Colonic mucosa (tissue), 4 donors: ENCODE results near the gene ANO2. TPM values are rescaled to one million over a fixed set of nuclear protein-coding genes. Genes with fewer than 3 reads are reported as not detected.

Source experiments
- DNase-seq: peaks from one replicate; pipeline ENCODE4 v3.0.0-alpha.2; 2020
- H3K27ac ChIP-seq: fragments of 200-600 bp; one replicate; pipeline ENCODE4 v1.8.0; 2021
- H3K27me3 ChIP-seq: fragments of 200-600 bp; one replicate; pipeline ENCODE4 v1.8.0; 2021
- H3K36me3 ChIP-seq: fragments of 200-600 bp; one replicate; pipeline ENCODE4 v1.8.0; 2021
- H3K4me1 ChIP-seq: fragments of 200-600 bp; one replicate; pipeline ENCODE4 v1.8.0; 2021; ENCODE audit warnings: mild to moderate bottlenecking
- H3K4me3 ChIP-seq: fragments of 200-600 bp; one replicate; pipeline ENCODE4 v1.8.0; 2021
- H3K9ac ChIP-seq, 2 donors: one replicate each; pipeline ENCODE4 v1.7.0; 2013; ENCODE audit warnings: control low read depth in 2 of 2, low read depth in 2 of 2, low read length in 2 of 2
- H3K9me3 ChIP-seq: fragments of 200-600 bp; one replicate; pipeline ENCODE4 v1.8.0; 2021
- intact Hi-C: fragments of 100-400 bp; cut with DNase I; formaldehyde crosslinking; loops from one replicate; pipeline ENCODE4 v1.14.1; 2022
- total RNA-seq, 2 donors: library from RNA; stranded (reverse); fragmentation: NEBNext Ultra II Directional in 1 of 2; extraction: Animal tissue kit (Norgen Biotek cat#: 25700) in 1 of 2; gene quantifications; one replicate each; pipeline ENCODE4 v1.2.1, GENCODE V29; 2021
- TF ChIP-seq, protein P1 (sequence below): fragments of 200-600 bp; IDR thresholded peaks from one replicate; pipeline ENCODE4 v1.8.0; 2022; ENCODE audit warnings: antibody characterized with exemption, mild to moderate bottlenecking
- donor health status: healthy.
- donor health status: DM: no; HTN: no; CAD: no.
- donor health status: DM: no; HTN: no; CAD: no.

Gene ANO2
- total RNA-seq, 2 donors from 2014 or later = 1.1 to 2.2 TPM

DNA sequence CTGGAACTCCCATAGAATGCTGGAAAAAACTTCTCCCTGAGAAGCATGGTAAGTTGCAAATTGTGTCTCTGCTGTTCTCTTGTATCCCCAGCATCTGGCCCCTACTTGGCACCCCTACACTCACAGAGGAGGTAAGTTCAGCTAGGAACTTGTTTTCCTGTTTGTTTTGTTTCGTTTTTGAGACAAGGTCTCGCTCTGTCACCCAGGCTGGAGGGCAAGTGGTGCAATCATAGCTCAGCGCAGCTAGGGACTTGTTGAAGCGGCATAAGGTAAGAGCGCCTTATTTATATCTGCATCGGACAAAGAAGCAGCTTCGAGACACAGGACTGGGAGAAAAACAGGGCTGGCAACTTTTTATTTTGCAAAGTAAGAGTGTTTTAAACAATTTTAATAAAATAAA, 18.5 kb upstream of the ANO2 start:
- H3K9ac ChIP-seq = no peak overlapping the region
- DNase-seq = peak; percentile 1
- no peaks in the 10 kb centered on the region for H3K36me3 ChIP-seq
- no peaks in the 10 kb centered on the region for H3K9me3 ChIP-seq
- intact Hi-C loops = no loop called here
- TF ChIP-seq, protein P1, sequence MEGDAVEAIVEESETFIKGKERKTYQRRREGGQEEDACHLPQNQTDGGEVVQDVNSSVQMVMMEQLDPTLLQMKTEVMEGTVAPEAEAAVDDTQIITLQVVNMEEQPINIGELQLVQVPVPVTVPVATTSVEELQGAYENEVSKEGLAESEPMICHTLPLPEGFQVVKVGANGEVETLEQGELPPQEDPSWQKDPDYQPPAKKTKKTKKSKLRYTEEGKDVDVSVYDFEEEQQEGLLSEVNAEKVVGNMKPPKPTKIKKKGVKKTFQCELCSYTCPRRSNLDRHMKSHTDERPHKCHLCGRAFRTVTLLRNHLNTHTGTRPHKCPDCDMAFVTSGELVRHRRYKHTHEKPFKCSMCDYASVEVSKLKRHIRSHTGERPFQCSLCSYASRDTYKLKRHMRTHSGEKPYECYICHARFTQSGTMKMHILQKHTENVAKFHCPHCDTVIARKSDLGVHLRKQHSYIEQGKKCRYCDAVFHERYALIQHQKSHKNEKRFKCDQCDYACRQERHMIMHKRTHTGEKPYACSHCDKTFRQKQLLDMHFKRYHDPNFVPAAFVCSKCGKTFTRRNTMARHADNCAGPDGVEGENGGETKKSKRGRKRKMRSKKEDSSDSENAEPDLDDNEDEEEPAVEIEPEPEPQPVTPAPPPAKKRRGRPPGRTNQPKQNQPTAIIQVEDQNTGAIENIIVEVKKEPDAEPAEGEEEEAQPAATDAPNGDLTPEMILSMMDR = no peak
- no peak overlapping the region for H3K4me3 ChIP-seq
- no peaks in the 10 kb centered on the region for H3K4me1 ChIP-seq
- H3K27me3 ChIP-seq = no peaks in the 10 kb centered on the region
- no peak overlapping the region for H3K27ac ChIP-seq

GRCh38 chr12:5960783-5961182, 15.7 kb upstream of the ANO2 start:
- TF ChIP-seq, protein P1 = no peak
- intact Hi-C loops = no loop called here

DNA sequence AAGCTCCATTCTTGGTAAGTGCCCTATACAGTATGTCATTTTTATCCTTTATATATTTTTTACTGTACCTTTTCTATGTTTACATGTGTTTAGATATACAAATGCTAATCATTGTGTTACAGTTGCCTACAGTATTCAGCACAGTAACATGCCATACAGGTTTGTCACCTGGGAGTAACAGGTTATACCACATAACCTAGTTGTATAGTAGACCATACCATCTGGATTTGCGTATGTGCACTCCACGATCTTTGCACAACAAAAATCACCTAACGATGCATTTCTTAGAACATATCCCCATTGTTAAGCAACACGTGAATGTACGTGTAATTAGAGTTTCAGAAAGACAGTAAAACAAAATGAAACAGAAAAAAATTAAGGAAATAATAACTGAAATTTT, 11.9 kb upstream of the ANO2 start:
- DNase-seq = no peak
- no peak overlapping the region for H3K27ac ChIP-seq
- intact Hi-C loops = no loop called here
- H3K9ac ChIP-seq = no peak overlapping the region
- H3K4me3 ChIP-seq = no peak overlapping the region
- H3K27me3 ChIP-seq = no peaks in the 10 kb centered on the region
- no peaks in the 10 kb centered on the region for H3K4me1 ChIP-seq
- no peaks in the 10 kb centered on the region for H3K36me3 ChIP-seq
- H3K9me3 ChIP-seq = no peaks in the 10 kb centered on the region
- TF ChIP-seq, protein P1 = no peak

More at GRCh38 chr12:5960783-5961182, 15.7 kb upstream of the ANO2 start:
- H3K9ac ChIP-seq = no peak overlapping the region
- H3K9me3 ChIP-seq = no peaks in the 10 kb centered on the region
- no peaks in the 10 kb centered on the region for H3K36me3 ChIP-seq
- no peaks in the 10 kb centered on the region for H3K4me1 ChIP-seq
- no peak for DNase-seq
- H3K27ac ChIP-seq = no peak overlapping the region
- H3K27me3 ChIP-seq = no peaks in the 10 kb centered on the region
- no peak overlapping the region for H3K4me3 ChIP-seq

DNA sequence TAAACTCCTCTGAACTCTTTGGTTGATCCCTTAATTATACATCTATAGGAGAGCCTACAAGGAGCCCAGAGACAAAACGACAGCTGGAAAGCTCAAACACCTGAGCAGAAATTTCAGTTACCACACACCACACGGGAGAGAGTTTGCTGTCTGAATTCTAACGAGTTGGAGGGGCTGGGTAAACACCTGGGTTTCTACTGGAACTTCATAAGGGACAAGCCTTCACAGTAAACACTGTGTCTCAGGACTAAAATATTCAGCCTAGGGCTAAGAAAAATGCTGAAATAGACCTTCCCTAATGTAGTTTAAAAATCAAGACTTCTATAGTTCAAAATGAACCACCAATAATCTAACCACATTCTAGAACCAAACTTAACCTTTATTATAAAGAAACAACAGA, 9.6 kb upstream of the ANO2 start:
- no peaks in the 10 kb centered on the region for H3K27me3 ChIP-seq
- no peak for DNase-seq
- H3K9ac ChIP-seq = no peak overlapping the region
- intact Hi-C loops = no loop called here
- H3K36me3 ChIP-seq = no peaks in the 10 kb centered on the region
- H3K27ac ChIP-seq = no peak overlapping the region
- no peaks in the 10 kb centered on the region for H3K9me3 ChIP-seq
- no peak overlapping the region for H3K4me3 ChIP-seq
- no peaks in the 10 kb centered on the region for H3K4me1 ChIP-seq
- TF ChIP-seq, protein P1 = no peak

DNA sequence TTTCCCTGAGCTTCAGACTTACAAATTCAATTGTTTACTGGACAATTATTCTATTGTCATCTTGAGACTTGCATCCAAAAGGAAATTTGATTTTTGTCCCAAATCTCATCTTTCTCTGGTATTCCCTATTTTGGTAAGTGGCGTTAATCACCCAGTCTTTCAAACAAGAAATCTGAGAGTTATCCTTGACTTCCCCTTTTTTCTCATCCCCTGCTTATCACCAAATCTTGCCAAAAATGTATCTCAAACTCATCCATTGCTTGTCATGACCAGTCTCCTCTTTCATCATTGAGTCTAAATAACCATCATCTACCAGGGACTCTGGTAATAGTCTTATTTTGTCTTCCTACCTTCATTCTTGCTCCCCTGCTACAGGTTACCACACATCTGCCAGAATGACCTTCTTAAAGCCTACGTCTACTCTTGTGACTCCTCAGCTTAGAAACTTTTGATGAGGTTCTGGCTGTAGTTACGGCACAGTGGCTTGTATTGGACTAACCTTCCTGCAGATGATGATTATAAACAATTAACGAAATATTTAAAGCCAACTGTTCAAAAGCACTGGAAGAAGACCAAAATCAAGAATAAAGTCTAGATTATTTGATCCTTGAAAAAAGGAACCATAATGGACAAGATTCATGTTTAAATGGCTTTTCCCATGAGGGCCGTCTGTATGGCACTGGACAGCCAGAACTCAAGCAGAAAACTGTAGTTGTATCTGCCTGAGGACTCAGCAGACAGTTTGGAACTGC, 9.0 kb upstream of the ANO2 start:
- no peaks in the 10 kb centered on the region for H3K36me3 ChIP-seq
- no peak overlapping the region for H3K9ac ChIP-seq
- H3K9me3 ChIP-seq = no peaks in the 10 kb centered on the region
- TF ChIP-seq, protein P1 = no peak
- DNase-seq = no peak
- no peak overlapping the region for H3K4me3 ChIP-seq
- no peaks in the 10 kb centered on the region for H3K27me3 ChIP-seq
- no peaks in the 10 kb centered on the region for H3K4me1 ChIP-seq
- intact Hi-C loops = no loop called here
- H3K27ac ChIP-seq = no peak overlapping the region
